Activated CD8-positive, alpha-beta memory T cell treated with anti-CD3 and anti-CD28 coated beads, Interleukin-2, amount 50 U/mL, for 24 hours (primary cell): ENCODE results near the gene TENM4.

Experiments used
- DNase-seq: peaks from one replicate; pipeline ENCODE4 v3.0.0-alpha.2; 2020; ENCODE audit errors: extremely low read depth

TENM4 gene

GRCh38 chr11:78744949-78745348 is 695.9 kb downstream of the TENM4 start:
- DNase-seq: no peak

GRCh38 chr11:78744202-78744601 is 696.6 kb downstream of the TENM4 start:
- no peak for DNase-seq

GRCh38 chr11:78742430-78742829 is 698.4 kb downstream of the TENM4 start:
- no peak for DNase-seq

- no peak for DNase-seq
These were observed 699.1 kb downstream of the TENM4 start for GRCh38 chr11:78741741-78742140.

GRCh38 chr11:78740199-78741071 is 700.4 kb downstream of the TENM4 start:
- no peak for DNase-seq

GRCh38 chr11:78737891-78738290 is 702.9 kb downstream of the TENM4 start:
- DNase-seq: no peak

GRCh38 chr11:78737301-78737700 is 703.5 kb downstream of the TENM4 start:
- no peak for DNase-seq

GRCh38 chr11:78735711-78736110 is 705.1 kb downstream of the TENM4 start:
- no peak for DNase-seq

GRCh38 chr11:78733031-78733430 is 707.8 kb downstream of the TENM4 start:
- DNase-seq: no peak

GRCh38 chr11:78732246-78732645 is 708.6 kb downstream of the TENM4 start:
- DNase-seq: no peak

GRCh38 chr11:78731027-78731426 is 709.8 kb downstream of the TENM4 start:
- no peak for DNase-seq

GRCh38 chr11:78730267-78730824 is 710.5 kb downstream of the TENM4 start:
- DNase-seq: no peak

GRCh38 chr11:78727816-78728215 is 713.0 kb downstream of the TENM4 start:
- no peak for DNase-seq

GRCh38 chr11:78725200-78725599 is 715.6 kb downstream of the TENM4 start:
- DNase-seq: no peak

- no peak for DNase-seq
These were observed 718.0 kb downstream of the TENM4 start for GRCh38 chr11:78722786-78723185.

- DNase-seq: no peak
These were observed 720.4 kb downstream of the TENM4 start for GRCh38 chr11:78720281-78720989.

GRCh38 chr11:78717041-78717440 is 723.8 kb downstream of the TENM4 start:
- DNase-seq: no peak

GRCh38 chr11:78715639-78716311 is 725.1 kb downstream of the TENM4 start:
- DNase-seq: no peak

GRCh38 chr11:78714539-78714938 is 726.3 kb downstream of the TENM4 start:
- no peak for DNase-seq

GRCh38 chr11:78711735-78712134 is 729.1 kb downstream of the TENM4 start:
- no peak for DNase-seq

GRCh38 chr11:78710417-78710816 is 730.4 kb downstream of the TENM4 start:
- no peak for DNase-seq

- DNase-seq: no peak
These were observed 732.4 kb downstream of the TENM4 start for GRCh38 chr11:78708388-78708787.
